GM12874 (cell line): ENCODE results near the gene EML1.

Source experiments
- CTCF ChIP-seq: IDR thresholded peaks from 2 replicates; pipeline ENCODE4 v1.5.1; 2011; ENCODE audit warnings: low read depth, mild to moderate bottlenecking, control low read depth, low read length, moderate library complexity; ENCODE audit not compliant: insufficient read depth

EML1 gene

DNA sequence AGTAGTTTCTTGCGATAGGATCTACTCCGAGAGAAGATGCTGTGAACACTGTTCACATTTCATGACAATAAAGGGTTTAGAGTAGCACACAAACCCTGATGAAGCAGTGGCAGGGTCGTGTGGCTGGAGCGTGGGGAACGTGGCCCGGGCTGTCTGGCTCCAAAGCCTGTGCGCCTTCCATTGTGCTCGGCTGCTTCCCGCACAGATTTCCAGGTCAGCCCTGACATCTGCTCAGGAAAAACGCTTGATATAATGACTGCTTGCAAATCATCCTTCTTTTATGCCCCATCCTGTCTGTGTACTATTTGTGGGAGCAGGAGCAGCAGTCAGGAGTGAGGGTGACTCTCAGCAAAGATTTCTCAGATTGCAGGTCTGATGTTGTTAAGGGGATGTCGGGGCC lies 78.6 kb downstream of the EML1 start:
- no peak for TF ChIP-seq CTCF

GRCh38 chr14:99872786-99873440 lies 79.7 kb downstream of the EML1 start:
- no peak for TF ChIP-seq CTCF

GRCh38 chr14:99873653-99874052 lies 80.4 kb downstream of the EML1 start:
- no peak for TF ChIP-seq CTCF

DNA sequence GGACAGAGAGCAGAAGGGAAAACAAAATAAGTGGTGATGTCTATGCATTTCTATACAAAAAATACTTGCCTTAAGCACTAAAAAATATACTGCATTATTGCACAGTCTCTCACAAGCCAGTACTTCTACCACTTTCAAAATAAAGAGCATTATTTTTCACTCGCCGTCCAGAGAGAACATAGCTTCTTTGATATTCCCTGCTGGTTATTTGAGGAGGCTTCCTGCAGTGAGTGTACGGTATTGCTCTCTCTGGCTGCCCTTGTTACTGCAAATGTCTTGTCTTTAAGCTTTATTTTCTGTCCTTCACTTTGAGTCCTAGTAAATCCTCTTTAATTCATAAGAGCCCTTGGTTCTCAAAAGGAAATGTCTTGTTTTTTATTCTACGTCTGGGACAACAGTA lies 81.1 kb downstream of the EML1 start:
- TF ChIP-seq CTCF: no peak

- no peak for TF ChIP-seq CTCF
Measured at GRCh38 chr14:99875421-99875820, 82.2 kb downstream of the EML1 start.

GRCh38 chr14:99875836-99876235 lies 82.6 kb downstream of the EML1 start:
- TF ChIP-seq CTCF: no peak

- TF ChIP-seq CTCF: no peak
Measured at GRCh38 chr14:99876406-99876805, 83.2 kb downstream of the EML1 start.
